Activated gamma-delta T cell treated with Interleukin-2 at 50 U/mL for 16 hours (primary cell): ENCODE measurements around the gene MRPL28.
"Not testable (repeated sequence)": the region's sequence is repeated elsewhere in the genome, so short reads cannot be mapped to it uniquely, and the experiment has no call there.

Experiments
- DNase-seq: peaks from one replicate; pipeline ENCODE4 v3.0.0-alpha.2; 2020

Gene MRPL28

GRCh38 chr16:359067-359763 lies 11.1 kb downstream of the MRPL28 start:
- DNase-seq, result no peak

GRCh38 chr16:356741-357140 lies 13.6 kb downstream of the MRPL28 start:
- no peak for DNase-seq

GRCh38 chr16:354971-355461 lies 15.3 kb downstream of the MRPL28 start:
- peak; percentile 59 for DNase-seq

GRCh38 chr16:354291-354881 lies 16.0 kb downstream of the MRPL28 start:
- no peak for DNase-seq

GRCh38 chr16:353404-354290 lies 16.7 kb downstream of the MRPL28 start:
- peak; percentile 24 for DNase-seq

- DNase-seq, result peak; percentile 100
Observed at GRCh38 chr16:352547-353403, 17.6 kb downstream of the MRPL28 start, which contains the start of gene AXIN1. Gene AXIN1 (minus strand): TSS chr16:352723. CDS start chr16:347025, 5,698 bp downstream.

- DNase-seq, result no peak
Observed at GRCh38 chr16:351804-352520, 18.4 kb downstream of the MRPL28 start.

GRCh38 chr16:350203-350602 lies 20.1 kb downstream of the MRPL28 start:
- no peak for DNase-seq

- no peak for DNase-seq
Observed at GRCh38 chr16:349211-349610, 21.1 kb downstream of the MRPL28 start.

- DNase-seq, result not testable (repeated sequence)
Observed at GRCh38 chr16:348495-348894, 21.8 kb downstream of the MRPL28 start.

GRCh38 chr16:347203-347602 lies 23.1 kb downstream of the MRPL28 start:
- no peak for DNase-seq

GRCh38 chr16:346587-346986 lies 23.8 kb downstream of the MRPL28 start:
- no peak for DNase-seq

- no peak for DNase-seq
Observed at GRCh38 chr16:345772-346171, 24.6 kb downstream of the MRPL28 start.

- no peak for DNase-seq
Observed at GRCh38 chr16:342455-343213, 27.7 kb downstream of the MRPL28 start.

GRCh38 chr16:341974-342336 lies 28.4 kb downstream of the MRPL28 start:
- not testable (repeated sequence) for DNase-seq

GRCh38 chr16:341095-341973 lies 29.0 kb downstream of the MRPL28 start:
- not testable (repeated sequence) for DNase-seq

GRCh38 chr16:340370-341091 lies 29.8 kb downstream of the MRPL28 start:
- no peak for DNase-seq

GRCh38 chr16:339680-340079 lies 30.7 kb downstream of the MRPL28 start:
- peak; percentile 41 for DNase-seq

- no peak for DNase-seq
Observed at GRCh38 chr16:337975-338575, 32.3 kb downstream of the MRPL28 start.
